ENCODE results near the gene IFT122. TPM values are rescaled to one million over a fixed set of nuclear protein-coding genes. Genes with fewer than 3 reads are reported as not detected.
A peak's percentile ranks its signal among the peaks of the same experiment; 100 is the strongest.

Gene IFT122
- total and polyA plus RNA-seq, 2 of the 4 experiments (the other 2 are of a cell fraction) = 16.8 to 28.0 TPM

DNA sequence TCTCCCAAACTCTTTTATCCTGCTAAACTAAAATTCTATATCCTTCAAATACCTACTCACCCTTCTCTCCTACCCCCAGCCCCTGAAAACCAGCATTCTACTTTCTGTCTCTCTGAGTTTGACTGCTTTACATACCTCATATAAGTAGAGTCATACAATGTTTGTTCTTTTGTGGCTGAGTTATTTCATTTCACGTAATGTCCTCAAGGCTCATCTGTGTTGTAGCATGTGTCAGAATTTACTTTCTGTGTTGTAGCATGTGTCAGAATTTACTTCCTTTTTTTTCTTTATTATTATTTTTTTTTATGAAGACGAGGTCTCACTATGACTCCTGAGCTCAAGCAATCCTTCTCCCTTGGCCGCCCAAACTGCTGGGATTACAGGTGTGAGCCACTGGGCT lies 20.1 kb downstream of the IFT122 start:
- in situ Hi-C loops (cut with MboI; ENCODE audit: low sequenced_read_pairs) = no loop called here
- Histone ChIP-seq H3K9me3 (ENCODE audit: control insufficient read depth, insufficient read depth, low read length) (no peaks in the 10 kb centered on the region), H2AK9ac (replicated peaks; ENCODE audit: low read depth, low read length, poor library complexity) (no peak overlapping the region), H3K36me3 (ENCODE audit: control insufficient read depth, insufficient read depth, low read length) (peaks cover 6% of the 10 kb centered on the region), H4K8ac (ENCODE audit: low read depth in 2 of 2, low read length in 2 of 2) (no peak overlapping the region), H2AK5ac (ENCODE audit: low read depth, low read length) (peak overlapping the region; percentile 15; the same call in 1 of the 2 replicates), H3K4me2 (ENCODE audit: low read depth, low read length) (no peak overlapping the region), H3K27me3 (ENCODE audit: control insufficient read depth, insufficient read depth, low read length) (no peaks in the 10 kb centered on the region), H3K4ac (ENCODE audit: low read depth, low read length) (no peak overlapping the region), H3K27ac (ENCODE audit: insufficient read depth, low read length) (no peak overlapping the region), H3K4me3 (ENCODE audit: insufficient read depth, low read depth, low read length) (no peak overlapping the region), H3K4me1 (ENCODE audit: control insufficient read depth, insufficient read depth, low read length) (peaks cover 11% of the 10 kb centered on the region), H4K5ac (ENCODE audit: low read depth, low read length) (no peak overlapping the region), H3K23ac (ENCODE audit: low read depth, low read length) (no peak overlapping the region), H2BK5ac (ENCODE audit: low read depth, low read length, poor library complexity, severe bottlenecking) (no peak overlapping the region), H2BK20ac (ENCODE audit: low read depth, low read length) (no peak overlapping the region), H3K14ac (replicated peaks; ENCODE audit: low read depth, low read length) (no peak overlapping the region), H4K91ac (ENCODE audit: insufficient read depth, low read depth, low read length) (no peak overlapping the region), H3K56ac (ENCODE audit: extremely low read depth, insufficient read depth, low read length) (no peak overlapping the region), H3K79me1 (ENCODE audit: low read depth in 1 of 2, low read length in 2 of 2) (peaks cover 5 to 17% of the 10 kb centered on the region in 2 experiments; a peak in 2 of 4 replicates), H2BK15ac (ENCODE audit: low read depth, low read length) (no peak overlapping the region), H4K20me1 (ENCODE audit: insufficient read depth, low read length) (0 out of 2 replicates have a peak, but pooled peaks cover 5% of the 10 kb centered on the region), H3K9me1 (ENCODE audit: insufficient read depth, low read length) (peaks cover 24% of the 10 kb centered on the region), H3K18ac (ENCODE audit: low read depth, low read length) (no peak overlapping the region), H2AFZ (replicated peaks; ENCODE audit: low read length, poor library complexity) (no peak overlapping the region), H2BK120ac (ENCODE audit: low read depth, low read length) (no peak overlapping the region), H3K9ac (ENCODE audit: low read depth, low read length) (no peak overlapping the region)
- ATAC-seq (ENCODE audit: low read depth) (no peak), DNase-seq (no peak)
- CTCF ChIA-PET = no interaction called here
- no peak for TF ChIP-seq FOS (IDR thresholded peaks at IDR 0.05; ENCODE audit: low read depth, low read length)
- TF ChIP-seq POLR2A (IDR thresholded peaks at IDR 0.05; ENCODE audit: low read depth, low read length) = no peak
- no peak for TF ChIP-seq RAD21 (IDR thresholded peaks at IDR 0.05; ENCODE audit: low read length)
- TF ChIP-seq MXI1 (IDR thresholded peaks at IDR 0.05; ENCODE audit: borderline replicate concordance, low read depth, low read length) = no peak
- no peak for TF ChIP-seq USF2 (IDR thresholded peaks at IDR 0.05; ENCODE audit: low read depth, low read length)
- TF ChIP-seq NFE2L2 (IDR thresholded peaks at IDR 0.05; ENCODE audit: low read depth, low read length) = no peak
- TF ChIP-seq SMC3 (IDR thresholded peaks at IDR 0.05; ENCODE audit: low read depth, low read length) = no peak
- no peak for TF ChIP-seq CHD1 (IDR thresholded peaks at IDR 0.05; ENCODE audit: low read depth, low read length)
- TF ChIP-seq, protein P1, sequence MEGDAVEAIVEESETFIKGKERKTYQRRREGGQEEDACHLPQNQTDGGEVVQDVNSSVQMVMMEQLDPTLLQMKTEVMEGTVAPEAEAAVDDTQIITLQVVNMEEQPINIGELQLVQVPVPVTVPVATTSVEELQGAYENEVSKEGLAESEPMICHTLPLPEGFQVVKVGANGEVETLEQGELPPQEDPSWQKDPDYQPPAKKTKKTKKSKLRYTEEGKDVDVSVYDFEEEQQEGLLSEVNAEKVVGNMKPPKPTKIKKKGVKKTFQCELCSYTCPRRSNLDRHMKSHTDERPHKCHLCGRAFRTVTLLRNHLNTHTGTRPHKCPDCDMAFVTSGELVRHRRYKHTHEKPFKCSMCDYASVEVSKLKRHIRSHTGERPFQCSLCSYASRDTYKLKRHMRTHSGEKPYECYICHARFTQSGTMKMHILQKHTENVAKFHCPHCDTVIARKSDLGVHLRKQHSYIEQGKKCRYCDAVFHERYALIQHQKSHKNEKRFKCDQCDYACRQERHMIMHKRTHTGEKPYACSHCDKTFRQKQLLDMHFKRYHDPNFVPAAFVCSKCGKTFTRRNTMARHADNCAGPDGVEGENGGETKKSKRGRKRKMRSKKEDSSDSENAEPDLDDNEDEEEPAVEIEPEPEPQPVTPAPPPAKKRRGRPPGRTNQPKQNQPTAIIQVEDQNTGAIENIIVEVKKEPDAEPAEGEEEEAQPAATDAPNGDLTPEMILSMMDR (conservative IDR thresholded peaks at IDR 0.05; ENCODE audit: low read depth, low read length) = no peak
- TF ChIP-seq BHLHE40 (IDR thresholded peaks at IDR 0.05; ENCODE audit: low read depth, low read length) = no peak
- dilution Hi-C loops (cut with HindIII; ENCODE audit: low sequenced_read_pairs, unreplicated experiment) = no loop called here
- POLR2A ChIA-PET (ENCODE audit: unreplicated experiment) = no interaction called here
- BruUV-seq (replicated peaks) = no TSS peak
- intact Hi-C loops (cut with micrococcal nuclease) = no loop called here
- WGBS, 2 experiments (ENCODE audit: extremely low coverage in 2 of 2, insufficient read length in 1 of 2) = no CpG with 5 or more reads among the region's 3 CpGs

Measured in IMR-90 (cell line).